GM12891 (cell line): ENCODE results near the gene COX5B.
"Not testable (repeated sequence)": the region's sequence is repeated elsewhere in the genome, so short reads cannot be mapped to it uniquely, and the experiment has no call there.

Experiments used
- DNase-seq: peaks from one replicate; pipeline ENCODE4 v3.0.0; 2011; ENCODE audit warnings: low spot score; ENCODE audit not compliant: insufficient read length
- FAIRE-seq: peaks from 2 replicates; lab custom pipeline; 2011; peaks lifted over from hg19 to GRCh38; lab: Jason Lieb, UNC
- PAX5 ChIP-seq: IDR thresholded peaks from 2 replicates; pipeline ENCODE4 v1.6.1; 2011; ENCODE audit warnings: low read length, moderate library complexity, mild to moderate bottlenecking; ENCODE audit not compliant: insufficient read depth, severe bottlenecking
- POLR2A ChIP-seq: IDR thresholded peaks from 2 replicates; pipeline ENCODE4 v1.6.1; 2011; ENCODE audit warnings: low read depth, low read length, control low read depth
- POLR2AphosphoS5 ChIP-seq: IDR thresholded peaks from 2 replicates; pipeline ENCODE4 v1.6.1; 2011; ENCODE audit warnings: low read depth, low read length, control low read depth
- POU2F2 ChIP-seq: IDR thresholded peaks from 2 replicates; pipeline ENCODE4 v1.6.1; 2011; ENCODE audit warnings: low read depth, mild to moderate bottlenecking, control low read depth, low read length, moderate library complexity
- SPI1 ChIP-seq: IDR thresholded peaks from 2 replicates; pipeline ENCODE4 v1.6.1; 2011; ENCODE audit warnings: low read depth, low read length, control low read depth
- TAF1 ChIP-seq: IDR thresholded peaks from 2 replicates; pipeline ENCODE4 v1.6.1; 2011; ENCODE audit warnings: low read depth, low read length, control low read depth

Gene COX5B

GRCh38 chr2:97663962-97664635, 18.2 kb downstream of the COX5B start, which contains the start of gene ACTR1B:
ACTR1B (minus strand) TSS chr2:97664044; CDS start chr2:97663890, 154 bp downstream.
- FAIRE-seq (peak; percentile 93), DNase-seq (peak; percentile 97)
- 0 out of 2 replicates have a peak, but pooled peaks have one; percentile 16 for TF ChIP-seq POU2F2
- no peak for TF ChIP-seq SPI1
- no peak for TF ChIP-seq POLR2AphosphoS5
- no peak for TF ChIP-seq PAX5
- peak; percentile 66; the same call in 1 of the 2 replicates for TF ChIP-seq POLR2A
- no peak; the same call in 1 of the 2 replicates for TF ChIP-seq TAF1

- no peak for FAIRE-seq
- TF ChIP-seq SPI1 (no peak), POLR2AphosphoS5 (no peak), POLR2A (no peak), TAF1 (no peak), POU2F2 (no peak), PAX5 (no peak)
- DNase-seq = no peak
Measured at GRCh38 chr2:97664636-97664970, 18.7 kb downstream of the COX5B start.

GRCh38 chr2:97669448-97669847, 23.6 kb downstream of the COX5B start, which contains the start of gene C2orf92:
C2orf92 (plus strand) TSS chr2:97669713; CDS start chr2:97669789, 76 bp downstream.
- FAIRE-seq = no peak

GRCh38 chr2:97670471-97670870, 24.6 kb downstream of the COX5B start:
- no peak for TF ChIP-seq POLR2A
- TF ChIP-seq POLR2AphosphoS5 = no peak
- no peak for TF ChIP-seq POU2F2
- TF ChIP-seq SPI1 = no peak
- TF ChIP-seq PAX5 = no peak
- TF ChIP-seq TAF1 = no peak
- DNase-seq (no peak), FAIRE-seq (no peak)

More at GRCh38 chr2:97669448-97669847, 23.6 kb downstream of the COX5B start, which contains the start of gene C2orf92:
- no peak for DNase-seq
- TF ChIP-seq SPI1 = peak; percentile 48
- TF ChIP-seq TAF1 = no peak
- no peak for TF ChIP-seq POU2F2
- no peak for TF ChIP-seq PAX5

GRCh38 chr2:97671526-97671925, 25.7 kb downstream of the COX5B start:
- no peak for DNase-seq
- no peak for FAIRE-seq
- TF ChIP-seq TAF1 (no peak), PAX5 (no peak), POLR2AphosphoS5 (no peak), SPI1 (no peak), POLR2A (no peak), POU2F2 (no peak)

- not testable (repeated sequence) for DNase-seq
- FAIRE-seq = peak; percentile 47
Measured at GRCh38 chr2:97672606-97673140, 26.8 kb downstream of the COX5B start.

- DNase-seq (no peak), FAIRE-seq (no peak)
- TF ChIP-seq POU2F2 (no peak), POLR2AphosphoS5 (no peak), TAF1 (no peak)
Measured at GRCh38 chr2:97673182-97673914, 27.5 kb downstream of the COX5B start.

GRCh38 chr2:97673915-97674283, 28.0 kb downstream of the COX5B start:
- DNase-seq (no peak), FAIRE-seq (peak; percentile 13)

GRCh38 chr2:97675430-97676113, 29.7 kb downstream of the COX5B start:
- DNase-seq (no peak), FAIRE-seq (no peak)
- TF ChIP-seq POLR2A (no peak), POLR2AphosphoS5 (no peak), TAF1 (no peak), POU2F2 (no peak), SPI1 (no peak), PAX5 (no peak)

More at GRCh38 chr2:97673915-97674283, 28.0 kb downstream of the COX5B start:
- TF ChIP-seq POLR2AphosphoS5 (no peak), POU2F2 (peak; percentile 55; the same call in 1 of the 2 replicates)

- DNase-seq (no peak), FAIRE-seq (no peak)
- no peak for TF ChIP-seq POU2F2
- TF ChIP-seq PAX5 = no peak
- TF ChIP-seq SPI1 = no peak
- TF ChIP-seq POLR2AphosphoS5 = no peak
- no peak for TF ChIP-seq TAF1
- TF ChIP-seq POLR2A = no peak
Measured at GRCh38 chr2:97676620-97677019, 30.8 kb downstream of the COX5B start.
